Hepatocyte (in vitro differentiated cells): ENCODE results near the gene RFC2. TPM values are rescaled to one million over a fixed set of nuclear protein-coding genes. Genes with fewer than 3 reads are reported as not detected.

Source experiments
- DNase-seq: peaks from one replicate; pipeline ENCODE4 v3.0.0-alpha.2; 2016; ENCODE audit warnings: low spot score
- H2AFZ ChIP-seq: fragments of 200-600 bp; sonication (generic); 2 replicates; pipeline ENCODE4 v1.6.0; 2016; ENCODE audit warnings: antibody characterized with exemption, mild to moderate bottlenecking
- H3K27ac ChIP-seq: fragments of 200-600 bp; sonication (generic); 2 replicates; pipeline ENCODE4 v1.5.1; 2016; ENCODE audit warnings: mild to moderate bottlenecking
- H3K27me3 ChIP-seq: fragments of 200-600 bp; sonication (generic); 2 replicates; pipeline ENCODE4 v1.6.1; 2016
- H3K36me3 ChIP-seq: fragments of 200-600 bp; sonication (generic); replicated peaks from 2 replicates; pipeline ENCODE4 v1.5.1; 2016; ENCODE audit warnings: low read depth; ENCODE audit not compliant: insufficient read depth
- H3K4me1 ChIP-seq: fragments of 200-600 bp; sonication (generic); 2 replicates; pipeline ENCODE4 v1.5.1; 2016; ENCODE audit warnings: mild to moderate bottlenecking, moderate library complexity; ENCODE audit not compliant: insufficient read depth
- H3K4me2 ChIP-seq: fragments of 200-600 bp; sonication (generic); 2 replicates; pipeline ENCODE4 v1.6.0; 2016
- H3K4me3 ChIP-seq: fragments of 200-600 bp; sonication (generic); 2 replicates; pipeline ENCODE4 v1.5.1; 2016; ENCODE audit warnings: mild to moderate bottlenecking
- H3K79me2 ChIP-seq: fragments of 200-600 bp; sonication (generic); 2 replicates; pipeline ENCODE4 v1.6.0; 2017; ENCODE audit warnings: mild to moderate bottlenecking
- H3K9me2 ChIP-seq: fragments of 200-600 bp; sonication (generic); replicated peaks from 2 replicates; pipeline ENCODE4 v1.6.0; 2017; ENCODE audit warnings: mild to moderate bottlenecking; ENCODE audit not compliant: insufficient read depth
- H3K9me3 ChIP-seq: fragments of 200-600 bp; sonication (generic); 2 replicates; pipeline ENCODE4 v1.5.1; 2016; ENCODE audit warnings: low read depth, mild to moderate bottlenecking
- H4K20me1 ChIP-seq: fragments of 200-600 bp; sonication (generic); 2 replicates; pipeline ENCODE4 v1.6.0; 2016; ENCODE audit warnings: mild to moderate bottlenecking; ENCODE audit not compliant: insufficient read depth, poor library complexity, severe bottlenecking
- EZH2 ChIP-seq: fragments of 200-600 bp; sonication (generic); IDR thresholded peaks from 2 replicates; pipeline ENCODE4 v1.6.1; 2016; ENCODE audit warnings: antibody characterized with exemption, mild to moderate bottlenecking, borderline replicate concordance
- EZH2phosphoT487 ChIP-seq: fragments of 200-600 bp; sonication (generic); IDR thresholded peaks from one replicate; pipeline ENCODE4 v1.6.1; 2018; ENCODE audit warnings: antibody characterized with exemption, mild to moderate bottlenecking, low read depth, moderate library complexity; ENCODE audit not compliant: unreplicated experiment, severe bottlenecking
- WGBS: methylation state at CpG from one replicate; pipeline ENCODE4 v1.1.6; 2016; ENCODE audit warnings: low lambda C conversion rate; ENCODE audit errors: missing lambda C conversion rate; 5-methylcytosine and 5-hydroxymethylcytosine counted together
- polyA plus RNA-seq: library from polyadenylated mRNA; unstranded; fragments of >200 nt; fragmentation: Nextera tagmentation; extraction: Ambion mirVana; gene quantifications from 2 replicates; pipeline ENCODE4 v1.2.1, GENCODE V29; 2016
- total RNA-seq: library from RNA; depleted of rRNA; stranded (reverse); fragments of >200 nt; gene quantifications from 2 replicates; pipeline ENCODE4 v1.2.3, GENCODE V29; 2014
- TF ChIP-seq, protein P1 (sequence below): fragments of 200-600 bp; sonication (generic); IDR thresholded peaks from 2 replicates; pipeline ENCODE4 v1.5.1; 2016; ENCODE audit warnings: antibody characterized with exemption, mild to moderate bottlenecking; ENCODE audit not compliant: poor library complexity

RFC2 gene
- total and polyA plus RNA-seq, 2 experiments from 2014 or later: 16.8 to 25.4 TPM

DNA sequence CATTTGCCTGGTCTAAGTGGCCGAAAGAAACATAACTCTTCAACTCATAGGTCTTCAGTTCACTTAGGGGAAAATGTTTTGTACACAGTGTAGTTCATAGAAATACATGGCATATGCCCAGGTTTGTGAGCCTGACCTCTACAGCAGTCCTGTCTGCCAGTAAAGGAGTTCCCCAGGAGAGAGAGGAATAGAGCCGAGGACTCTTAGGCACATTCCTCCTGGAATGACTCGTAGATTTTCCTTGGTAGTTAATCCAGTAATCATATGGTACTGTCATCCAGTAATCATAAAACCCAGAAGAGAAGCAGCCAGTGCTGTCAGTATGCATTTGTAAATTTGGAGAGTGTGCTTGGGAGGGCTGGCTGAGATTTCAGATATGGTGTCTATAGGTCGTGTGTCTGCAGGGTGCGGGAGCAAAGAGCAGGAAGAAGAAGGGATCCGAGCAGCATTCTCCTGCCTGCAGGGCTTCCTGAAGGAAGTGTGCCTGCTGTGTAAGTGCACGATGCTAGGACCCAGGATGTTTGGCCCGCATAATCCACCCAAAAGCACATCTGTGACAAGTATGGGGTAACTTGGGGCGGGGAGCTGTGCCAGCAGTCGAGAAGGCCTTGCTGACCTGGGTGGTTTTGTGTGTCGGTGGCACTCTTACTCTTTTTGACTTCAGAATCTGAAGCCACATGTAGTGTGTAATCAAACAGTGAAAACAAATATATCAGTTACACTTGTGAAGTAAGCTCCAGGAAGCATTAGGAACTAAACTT is 66.1 kb downstream of the RFC2 start:
- no peak for DNase-seq
- Histone ChIP-seq H3K27ac (no peak overlapping the region), H3K27me3 (no peaks in the 10 kb centered on the region), H3K4me2 (no peak overlapping the region), H3K79me2 (peaks cover 87% of the 10 kb centered on the region), H3K9me2 (no peaks in the 10 kb centered on the region), H3K4me3 (no peak overlapping the region), H3K9me3 (no peaks in the 10 kb centered on the region), H4K20me1 (peaks cover 85% of the 10 kb centered on the region), H2AFZ (no peak overlapping the region), H3K4me1 (peaks cover 12% of the 10 kb centered on the region), H3K36me3 (peaks cover 6% of the 10 kb centered on the region)
- WGBS: 81% methylated on average over 10 of the region's 11 CpGs
- no peak for TF ChIP-seq EZH2phosphoT487
- TF ChIP-seq EZH2: no peak

DNA sequence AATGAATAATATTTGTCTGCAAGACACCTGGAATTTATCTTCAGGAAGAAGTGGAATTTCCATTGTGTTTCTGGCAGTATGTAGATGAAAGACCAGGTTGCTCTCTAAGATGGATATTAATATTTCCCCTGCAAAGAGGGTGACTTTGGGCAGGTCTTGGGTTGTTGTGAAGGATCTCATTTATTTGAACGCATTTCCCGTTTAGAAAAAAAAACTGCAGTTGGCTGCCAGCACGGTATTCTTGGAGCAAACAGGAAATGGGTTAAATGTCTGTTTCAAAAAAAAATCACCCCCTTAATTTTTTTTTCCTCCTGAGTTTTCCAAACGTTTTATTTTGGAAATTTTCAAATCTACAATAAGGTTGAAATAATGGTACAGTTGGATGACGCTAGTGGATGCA is 68.6 kb downstream of the RFC2 start:
- WGBS: 60% methylated on average over 5 of the region's 5 CpGs
- no peak overlapping the region for H3K4me3 ChIP-seq
- no peak overlapping the region for H3K4me2 ChIP-seq
- H3K4me1 ChIP-seq: peaks cover 37% of the 10 kb centered on the region
- peaks cover 100% of the 10 kb centered on the region for H4K20me1 ChIP-seq
- no peak overlapping the region for H3K27ac ChIP-seq
- TF ChIP-seq EZH2 (no peak), EZH2phosphoT487 (no peak)
- TF ChIP-seq, protein P1, sequence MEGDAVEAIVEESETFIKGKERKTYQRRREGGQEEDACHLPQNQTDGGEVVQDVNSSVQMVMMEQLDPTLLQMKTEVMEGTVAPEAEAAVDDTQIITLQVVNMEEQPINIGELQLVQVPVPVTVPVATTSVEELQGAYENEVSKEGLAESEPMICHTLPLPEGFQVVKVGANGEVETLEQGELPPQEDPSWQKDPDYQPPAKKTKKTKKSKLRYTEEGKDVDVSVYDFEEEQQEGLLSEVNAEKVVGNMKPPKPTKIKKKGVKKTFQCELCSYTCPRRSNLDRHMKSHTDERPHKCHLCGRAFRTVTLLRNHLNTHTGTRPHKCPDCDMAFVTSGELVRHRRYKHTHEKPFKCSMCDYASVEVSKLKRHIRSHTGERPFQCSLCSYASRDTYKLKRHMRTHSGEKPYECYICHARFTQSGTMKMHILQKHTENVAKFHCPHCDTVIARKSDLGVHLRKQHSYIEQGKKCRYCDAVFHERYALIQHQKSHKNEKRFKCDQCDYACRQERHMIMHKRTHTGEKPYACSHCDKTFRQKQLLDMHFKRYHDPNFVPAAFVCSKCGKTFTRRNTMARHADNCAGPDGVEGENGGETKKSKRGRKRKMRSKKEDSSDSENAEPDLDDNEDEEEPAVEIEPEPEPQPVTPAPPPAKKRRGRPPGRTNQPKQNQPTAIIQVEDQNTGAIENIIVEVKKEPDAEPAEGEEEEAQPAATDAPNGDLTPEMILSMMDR: no peak
- peaks cover 6% of the 10 kb centered on the region for H3K36me3 ChIP-seq
- H3K9me2 ChIP-seq: no peaks in the 10 kb centered on the region
- H3K9me3 ChIP-seq: no peaks in the 10 kb centered on the region
- peaks cover 100% of the 10 kb centered on the region for H3K79me2 ChIP-seq
- H2AFZ ChIP-seq: no peak overlapping the region
- H3K27me3 ChIP-seq: no peaks in the 10 kb centered on the region
- no peak for DNase-seq

DNA sequence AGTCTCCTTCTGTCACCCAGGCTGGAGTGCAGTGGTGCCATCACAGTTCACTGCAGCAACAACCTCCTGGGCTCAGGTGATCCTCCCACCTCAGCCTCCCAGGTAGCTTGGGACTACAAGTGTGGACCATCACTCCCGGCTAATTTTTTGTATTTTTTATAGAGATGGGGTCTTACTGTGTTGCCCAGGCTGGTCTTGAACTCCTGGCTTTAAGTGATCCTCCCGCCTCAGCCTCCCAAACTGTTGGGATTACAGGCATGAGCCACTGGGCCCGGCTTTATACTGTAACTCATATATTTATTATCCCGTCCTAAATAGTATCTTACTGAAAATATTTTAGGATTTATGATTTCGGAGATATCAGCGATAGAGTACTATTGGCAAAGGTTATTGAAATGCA is 69.2 kb downstream of the RFC2 start:
- Histone ChIP-seq H3K27ac (no peak overlapping the region), H3K4me3 (no peak overlapping the region), H3K36me3 (peaks cover 6% of the 10 kb centered on the region), H3K9me3 (no peaks in the 10 kb centered on the region), H3K9me2 (no peaks in the 10 kb centered on the region), H3K4me2 (no peak overlapping the region), H3K79me2 (peaks cover 100% of the 10 kb centered on the region), H2AFZ (no peak overlapping the region), H3K4me1 (peaks cover 39% of the 10 kb centered on the region), H3K27me3 (no peaks in the 10 kb centered on the region), H4K20me1 (peaks cover 100% of the 10 kb centered on the region)
- TF ChIP-seq, protein P1: no peak
- TF ChIP-seq EZH2 (no peak), EZH2phosphoT487 (no peak)
- 98% methylated on average over 6 of the region's 6 CpGs for WGBS
- no peak for DNase-seq

DNA sequence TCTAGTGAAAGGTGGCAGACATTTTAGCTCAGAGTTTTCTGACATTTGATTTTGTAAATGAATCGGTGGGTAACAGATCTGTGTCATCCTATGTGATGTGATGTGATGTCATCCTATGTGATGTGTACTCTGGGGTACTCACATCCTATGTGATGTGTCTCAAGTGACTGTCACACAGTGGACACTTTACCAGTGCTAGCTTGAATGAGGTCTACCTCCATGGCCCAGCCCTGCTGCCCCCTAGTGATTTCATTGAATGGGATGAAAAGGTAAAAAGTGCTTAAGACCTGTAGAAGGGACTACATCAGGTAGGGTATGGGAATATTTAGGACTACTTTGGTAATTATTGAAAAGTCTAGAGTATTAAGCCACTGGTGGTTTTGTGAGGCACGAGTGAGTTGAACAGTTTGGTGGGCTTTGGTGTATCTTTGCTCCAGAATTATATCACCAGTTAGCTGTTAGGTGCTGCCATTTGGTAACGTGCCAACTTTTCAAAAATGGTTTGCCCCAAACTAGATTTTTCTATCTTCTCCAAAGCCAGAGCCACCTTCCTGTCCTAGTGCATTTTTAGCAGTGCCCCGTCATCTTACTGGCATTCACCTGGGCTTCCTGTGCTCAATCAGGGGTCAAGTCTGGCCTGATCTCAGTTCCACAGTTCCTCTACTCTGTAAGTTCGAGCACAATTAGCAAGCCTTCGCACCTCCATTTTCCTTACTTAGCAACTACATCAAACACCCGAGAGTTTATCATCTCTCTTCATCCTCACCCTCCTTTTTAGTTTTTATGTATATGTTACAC is 70.3 kb downstream of the RFC2 start:
- Histone ChIP-seq H3K9me2 (no peaks in the 10 kb centered on the region), H3K4me2 (no peak overlapping the region), H3K9me3 (no peaks in the 10 kb centered on the region), H3K27ac (no peak overlapping the region), H3K4me3 (no peak overlapping the region), H4K20me1 (peaks cover 100% of the 10 kb centered on the region), H3K36me3 (no peaks in the 10 kb centered on the region), H3K4me1 (peaks cover 39% of the 10 kb centered on the region), H3K79me2 (peaks cover 100% of the 10 kb centered on the region), H2AFZ (no peak overlapping the region), H3K27me3 (no peaks in the 10 kb centered on the region)
- WGBS: 86% methylated on average over 7 of the region's 7 CpGs
- TF ChIP-seq, protein P1: peak; percentile 28
- no peak for TF ChIP-seq EZH2phosphoT487
- no peak for DNase-seq
